ENCODE results near the gene PCDH1. TPM values are rescaled to one million over a fixed set of nuclear protein-coding genes. Genes with fewer than 3 reads are reported as not detected.

PCDH1 gene
- total and polyA plus RNA-seq, 2 donors (not counting 3 experiments of a cell fraction or from before 2014, with no cell fraction given): 113 to 136 TPM

DNA sequence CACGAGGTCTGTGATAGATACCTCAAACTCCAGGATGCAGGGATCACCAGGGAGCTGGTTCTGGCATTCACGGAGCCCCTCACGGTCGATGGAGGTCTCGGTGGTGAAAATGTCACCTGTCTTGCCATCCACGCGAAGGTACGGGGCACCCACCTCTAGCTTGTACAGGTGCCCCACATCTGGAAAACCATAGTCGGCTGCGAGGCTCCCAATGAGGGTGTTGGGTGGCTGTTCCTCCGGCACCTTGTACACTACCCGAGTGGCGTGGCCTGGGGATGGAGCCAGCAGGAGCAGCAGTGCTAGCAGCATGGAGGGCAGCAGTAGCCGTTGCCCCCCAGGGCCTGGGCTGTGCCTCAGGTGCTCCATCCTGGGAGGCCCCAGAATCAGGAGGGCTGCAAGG is 9.2 kb downstream of the PCDH1 start:
- Histone ChIP-seq H4K20me1 (replicated peaks; ENCODE audit: control insufficient read depth, extremely low read depth, insufficient read depth, low read length) (no peaks in the 10 kb centered on the region), H3K27me3 (ENCODE audit: control insufficient read depth in 2 of 2, insufficient read depth in 2 of 2, low read length in 2 of 2) (no peaks in the 10 kb centered on the region), H3K27ac (ENCODE audit: insufficient read depth, low read depth, low read length) (no peak overlapping the region), H3K4me3 (replicated peaks in 1 of 3; ENCODE audit: insufficient read depth in 1 of 3, low read depth in 1 of 3, low read length in 3 of 3) (no peak overlapping the region), H3K4me1 (ENCODE audit: control insufficient read depth, extremely low read depth, insufficient read depth, low read length) (peaks cover 23% of the 10 kb centered on the region), H3K9me1 (replicated peaks; ENCODE audit: control insufficient read depth, extremely low read depth, insufficient read depth, low read length) (no peaks in the 10 kb centered on the region), H3K79me2 (ENCODE audit: control insufficient read depth, insufficient read depth, low read length) (peaks cover 72% of the 10 kb centered on the region), H2AFZ (ENCODE audit: low read depth, low read length) (no peak overlapping the region), H3K36me3 (ENCODE audit: control insufficient read depth in 2 of 2, extremely low read depth in 1 of 2, insufficient read depth in 2 of 2, low read length in 2 of 2) (peaks cover 30 to 44% of the 10 kb centered on the region in 2 experiments), H3K9me3 (replicated peaks; ENCODE audit: control insufficient read depth, insufficient read depth, low read length) (no peaks in the 10 kb centered on the region), H3K4me2 (ENCODE audit: insufficient read depth, low read length) (no peak overlapping the region), H3K9ac (replicated peaks; ENCODE audit: extremely low read depth, insufficient read depth, low read length) (no peak overlapping the region)
- DNase-seq (ENCODE audit: low read depth, low spot score) (no peak), FAIRE-seq (no peak)
- intact Hi-C loops (cut with micrococcal nuclease) (no loop called here), dilution Hi-C loops (cut with MboI; ENCODE audit: extremely low pct_ligation_motif_present, low sequenced_read_pairs) (no loop called here)
- ChIA-PET POLR2A (no interaction called here), CTCF (interaction anchor here (2.7 kb wide), 1 partner anchor 10 kb away, joined by 13 read pairs; the partner anchor contains the start of gene PCDH1)
- no peak for TF ChIP-seq POLR2AphosphoS5 (IDR thresholded peaks at IDR 0.05; ENCODE audit: insufficient read depth, low read depth, low read length)
- TF ChIP-seq GATA2 (IDR thresholded peaks at IDR 0.05; ENCODE audit: insufficient read depth, insufficient read length, low read depth, low read length): no peak
- no peak for TF ChIP-seq EZH2 (IDR thresholded peaks at IDR 0.05; ENCODE audit: borderline replicate concordance, low read depth, low read length, severe bottlenecking)
- no peak for TF ChIP-seq FOS (IDR thresholded peaks at IDR 0.05; ENCODE audit: borderline replicate concordance, insufficient read depth, low read length)
- TF ChIP-seq CTCF (IDR thresholded peaks at IDR 0.05; ENCODE audit: extremely low read depth in 1 of 2, insufficient read depth in 1 of 2, low read depth in 1 of 2, low read length in 2 of 2): no peak
- no peak for TF ChIP-seq MYC (IDR thresholded peaks at IDR 0.05; ENCODE audit: low read depth, low read length)
- TF ChIP-seq MAX (IDR thresholded peaks at IDR 0.05; ENCODE audit: insufficient read depth, insufficient read length): no peak
- TF ChIP-seq JUN (IDR thresholded peaks at IDR 0.05; ENCODE audit: borderline replicate concordance, insufficient read depth, insufficient read length, low read depth): no peak
- TF ChIP-seq POLR2A (IDR thresholded peaks at IDR 0.05; ENCODE audit: low read depth, low read length): no peak
- no TSS peak for BruUV-seq (replicated peaks)
